HepG2 (cell line): ENCODE measurements around the gene LITAFD. TPM values are rescaled to one million over a fixed set of nuclear protein-coding genes. Genes with fewer than 3 reads are reported as not detected.
A peak's percentile ranks its signal among the peaks of the same experiment; 100 is the strongest.

Experiments used
- AGO1 ChIP-seq: fragments of 200-400 bp; formaldehyde crosslinking; IDR thresholded peaks from 2 replicates; pipeline ENCODE4 v1.6.1; 2017; ENCODE audit warnings: mild to moderate bottlenecking, low read depth, low read length, moderate library complexity; ENCODE audit not compliant: poor library complexity, severe bottlenecking
- ESRRA ChIP-seq: sonication (generic); formaldehyde crosslinking; IDR thresholded peaks from 2 replicates; pipeline ENCODE4 v1.5.1; 2020; ENCODE audit warnings: mild to moderate bottlenecking, low read depth, missing genetic modification reagents
- HES4 ChIP-seq: sonication (generic); formaldehyde crosslinking; IDR thresholded peaks from 2 replicates; pipeline ENCODE4 v1.9.0; 2021; ENCODE audit warnings: mild to moderate bottlenecking, missing genetic modification reagents, borderline replicate concordance
- MAFK ChIP-seq, 2 experiments: IDR thresholded peaks in 1 of 2; conservative IDR thresholded peaks in 1 of 2; 2 replicates each; pipeline ENCODE4 v1.6.1; 2011; ENCODE audit warnings: improper control_type of control experiment in 2 of 2, low read length in 2 of 2
- NFATC3 ChIP-seq: sonication (generic); formaldehyde crosslinking; IDR thresholded peaks from 2 replicates; pipeline ENCODE4 v1.5.1; 2020; ENCODE audit warnings: mild to moderate bottlenecking, missing genetic modification reagents
- RARG ChIP-seq: sonication (generic); formaldehyde crosslinking; IDR thresholded peaks from 2 replicates; pipeline ENCODE4 v1.4.0; 2020; ENCODE audit warnings: low read depth, mild to moderate bottlenecking, missing genetic modification reagents
- RORA ChIP-seq: sonication (generic); formaldehyde crosslinking; IDR thresholded peaks from 2 replicates; pipeline ENCODE4 v1.5.0; 2020; ENCODE audit warnings: mild to moderate bottlenecking, missing genetic modification reagents, moderate library complexity
- SRF ChIP-seq: IDR thresholded peaks from 2 replicates; pipeline ENCODE4 v1.6.1; 2011; ENCODE audit warnings: mild to moderate bottlenecking, low read depth, low read length, moderate library complexity
- TARDBP ChIP-seq: sonication (generic); formaldehyde crosslinking; IDR thresholded peaks from 2 replicates; pipeline ENCODE4 v1.8.0; 2022; ENCODE audit warnings: mild to moderate bottlenecking, missing genetic modification reagents
- TEAD3 ChIP-seq: optimal IDR thresholded peaks from 2 replicates; pipeline ENCODE3; 2016; ENCODE audit warnings: borderline replicate concordance
- TSC22D2 ChIP-seq: sonication (generic); formaldehyde crosslinking; IDR thresholded peaks from 2 replicates; pipeline ENCODE4 v1.5.1; 2020; ENCODE audit warnings: missing genetic modification reagents, mild to moderate bottlenecking, borderline replicate concordance
- YY1 ChIP-seq: IDR thresholded peaks from 2 replicates; pipeline ENCODE4 v1.6.1; 2011; ENCODE audit warnings: low read length, low read depth, moderate library complexity, mild to moderate bottlenecking; ENCODE audit not compliant: insufficient read depth, insufficient replicate concordance
- ZNF24 ChIP-seq: fragments of 450-650 bp; IDR thresholded peaks from 2 replicates; pipeline ENCODE4 v1.6.1; 2017; ENCODE audit warnings: antibody characterized with exemption, mild to moderate bottlenecking
- ZNF264 ChIP-seq: sonication (generic); formaldehyde crosslinking; IDR thresholded peaks from 2 replicates; pipeline ENCODE4 v1.4.0; 2020; ENCODE audit warnings: missing genetic modification reagents
- ZNF331 ChIP-seq: sonication (generic); formaldehyde crosslinking; IDR thresholded peaks from 2 replicates; pipeline ENCODE4 v1.4.0; 2020; ENCODE audit warnings: missing genetic modification reagents
- ZNF713 ChIP-seq: sonication (generic); formaldehyde crosslinking; IDR thresholded peaks from 2 replicates; pipeline ENCODE4 v1.4.0; 2020; ENCODE audit warnings: mild to moderate bottlenecking, missing genetic modification reagents
- ZNF839 ChIP-seq: sonication (generic); formaldehyde crosslinking; IDR thresholded peaks from 2 replicates; pipeline ENCODE4 v1.4.0; 2020; ENCODE audit warnings: missing genetic modification reagents, mild to moderate bottlenecking, borderline replicate concordance
- ZNF841 ChIP-seq: sonication (generic); formaldehyde crosslinking; IDR thresholded peaks from 2 replicates; pipeline ENCODE4 v1.8.1; 2023; ENCODE audit warnings: missing genetic modification reagents, borderline replicate concordance
- polyA plus RNA-seq, 8 experiments: library from polyadenylated mRNA; depleted of rRNA in 3 of 8; stranded (reverse) in 7 of 8; unstranded in 1 of 8; fragments of >200 nt; fragmentation: Illumina TruSeq in 4 of 8; extraction: Trizol in 4 of 8; gene quantifications; 2 replicates each; pipeline versions ENCODE4 v1.2.1 to v1.2.3, GENCODE V29; 2011 to 2016; ENCODE audit warnings: low read depth in 4 of 8, missing spikeins in 1 of 8, mixed read lengths in 1 of 8; ENCODE audit not compliant: insufficient read depth in 1 of 8
- total RNA-seq, 5 experiments: library from RNA; depleted of rRNA; stranded (reverse); fragments of >200 nt; fragmentation: Illumina TruSeq; extraction: Trizol; gene quantifications; 2 replicates each; pipeline ENCODE4 v1.2.3, GENCODE V29; 2016; ENCODE audit warnings: low read depth in 1 of 5
- TF ChIP-seq, protein P1 (sequence below): sonication (generic); formaldehyde crosslinking; IDR thresholded peaks from 2 replicates; pipeline ENCODE4 v1.9.0; 2022; ENCODE audit warnings: missing genetic modification reagents, mild to moderate bottlenecking, borderline replicate concordance
- TF ChIP-seq, protein P2 (sequence below): sonication (generic); formaldehyde crosslinking; IDR thresholded peaks from 2 replicates; pipeline ENCODE4 v1.9.0; 2021; ENCODE audit warnings: missing genetic modification reagents, mild to moderate bottlenecking, borderline replicate concordance
- TF ChIP-seq, protein P3 (sequence below): sonication (generic); formaldehyde crosslinking; conservative IDR thresholded peaks from 2 replicates; pipeline ENCODE4 v1.5.0; 2020; ENCODE audit warnings: missing genetic modification reagents
- TF ChIP-seq, protein P4 (sequence below): sonication (generic); formaldehyde crosslinking; IDR thresholded peaks from 2 replicates; pipeline ENCODE4 v1.8.0; 2022; ENCODE audit warnings: missing genetic modification reagents, mild to moderate bottlenecking, inconsistent platforms, borderline replicate concordance

The LITAFD gene
- total and polyA plus RNA-seq, 2 of the 13 experiments (the other 11 are each of a cell fraction or from before 2014, with no cell fraction given): not detected

DNA sequence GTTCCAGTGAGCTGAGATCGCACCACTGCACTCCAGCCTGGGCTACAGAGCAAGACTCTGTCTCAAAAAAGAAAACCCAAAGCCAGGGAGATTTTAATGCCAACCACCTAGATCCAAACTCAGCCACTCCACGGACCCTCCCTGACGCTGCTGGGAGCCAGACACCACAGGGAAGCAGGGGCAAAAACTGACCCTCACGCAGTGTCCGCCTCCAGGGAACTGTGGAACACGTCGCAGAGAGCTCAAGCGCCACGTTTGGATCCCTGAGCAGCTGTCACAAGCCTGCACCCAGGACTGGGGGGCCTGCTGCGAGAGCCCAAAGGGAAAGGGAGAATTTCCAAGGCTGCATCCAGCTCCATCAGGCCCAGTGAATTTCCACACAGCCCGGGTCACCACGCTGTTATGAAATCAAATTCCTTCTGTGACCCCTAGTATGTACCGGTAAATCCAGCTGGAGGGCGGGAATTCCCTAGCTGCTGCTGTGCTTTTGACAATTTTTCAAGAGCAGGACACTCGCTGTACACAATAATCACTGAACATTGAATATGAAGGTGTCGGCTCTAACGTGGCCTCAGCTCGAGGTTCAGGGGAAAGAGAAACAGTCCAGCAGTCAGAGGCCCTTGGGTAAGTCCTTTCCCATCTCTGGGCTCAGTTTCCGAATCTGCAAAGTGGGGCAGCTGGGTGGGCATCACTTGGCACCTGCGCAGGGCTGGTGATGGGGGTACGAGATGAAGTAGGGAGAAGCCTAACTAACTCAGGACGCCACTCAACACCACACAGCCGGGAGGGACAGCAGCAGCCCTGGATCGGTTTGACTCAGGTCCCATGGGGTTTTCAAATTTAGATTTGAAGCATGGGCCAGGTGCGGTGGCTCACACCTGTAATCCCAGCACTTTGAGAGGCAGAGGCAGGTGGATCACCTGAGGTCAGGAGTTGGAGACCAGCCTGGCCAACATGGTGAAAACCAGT is 22.0 kb upstream of the LITAFD start (continued):
- TF ChIP-seq YY1 (no peak), NFATC3 (CRISPR knock-in tag) (peak; percentile 85; the same call in 1 of the 2 replicates), ESRRA (CRISPR knock-in tag) (peak; percentile 54; the same call in 1 of the 2 replicates), SRF (no peak), RARG (CRISPR knock-in tag) (no peak), ZNF264 (CRISPR knock-in tag) (peak; percentile 89), AGO1 (peak; percentile 90), ZNF841 (CRISPR knock-in tag) (no peak), RORA (CRISPR knock-in tag) (no peak), HES4 (CRISPR knock-in tag) (no peak; the same call in 1 of the 2 replicates), ZNF331 (CRISPR knock-in tag) (peak; percentile 92; the same call in 1 of the 2 replicates), TEAD3 (CRISPR knock-in tag) (peak; percentile 100), MAFK (conservative IDR thresholded peaks at IDR 0.05 in 1 of 2, IDR thresholded peaks at IDR 0.05 in 1 of 2; ENCODE audit: low read length in 2 of 2) (no peak), ZNF839 (CRISPR knock-in tag) (no peak; the same call in 1 of the 2 replicates), TARDBP (CRISPR knock-in tag) (peak; percentile 82), ZNF24 (no peak), ZNF713 (0 out of 2 replicates have a peak, but pooled peaks have one; percentile 82), TSC22D2 (CRISPR knock-in tag) (no peak)
- TF ChIP-seq, protein P1, sequence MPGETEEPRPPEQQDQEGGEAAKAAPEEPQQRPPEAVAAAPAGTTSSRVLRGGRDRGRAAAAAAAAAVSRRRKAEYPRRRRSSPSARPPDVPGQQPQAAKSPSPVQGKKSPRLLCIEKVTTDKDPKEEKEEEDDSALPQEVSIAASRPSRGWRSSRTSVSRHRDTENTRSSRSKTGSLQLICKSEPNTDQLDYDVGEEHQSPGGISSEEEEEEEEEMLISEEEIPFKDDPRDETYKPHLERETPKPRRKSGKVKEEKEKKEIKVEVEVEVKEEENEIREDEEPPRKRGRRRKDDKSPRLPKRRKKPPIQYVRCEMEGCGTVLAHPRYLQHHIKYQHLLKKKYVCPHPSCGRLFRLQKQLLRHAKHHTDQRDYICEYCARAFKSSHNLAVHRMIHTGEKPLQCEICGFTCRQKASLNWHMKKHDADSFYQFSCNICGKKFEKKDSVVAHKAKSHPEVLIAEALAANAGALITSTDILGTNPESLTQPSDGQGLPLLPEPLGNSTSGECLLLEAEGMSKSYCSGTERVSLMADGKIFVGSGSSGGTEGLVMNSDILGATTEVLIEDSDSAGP (CRISPR knock-in tag): peak; percentile 69
- TF ChIP-seq, protein P2, sequence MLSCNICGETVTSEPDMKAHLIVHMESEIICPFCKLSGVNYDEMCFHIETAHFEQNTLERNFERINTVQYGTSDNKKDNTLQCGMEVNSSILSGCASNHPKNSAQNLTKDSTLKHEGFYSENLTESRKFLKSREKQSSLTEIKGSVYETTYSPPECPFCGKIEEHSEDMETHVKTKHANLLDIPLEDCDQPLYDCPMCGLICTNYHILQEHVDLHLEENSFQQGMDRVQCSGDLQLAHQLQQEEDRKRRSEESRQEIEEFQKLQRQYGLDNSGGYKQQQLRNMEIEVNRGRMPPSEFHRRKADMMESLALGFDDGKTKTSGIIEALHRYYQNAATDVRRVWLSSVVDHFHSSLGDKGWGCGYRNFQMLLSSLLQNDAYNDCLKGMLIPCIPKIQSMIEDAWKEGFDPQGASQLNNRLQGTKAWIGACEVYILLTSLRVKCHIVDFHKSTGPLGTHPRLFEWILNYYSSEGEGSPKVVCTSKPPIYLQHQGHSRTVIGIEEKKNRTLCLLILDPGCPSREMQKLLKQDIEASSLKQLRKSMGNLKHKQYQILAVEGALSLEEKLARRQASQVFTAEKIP (CRISPR knock-in tag): no peak
- TF ChIP-seq, protein P3, sequence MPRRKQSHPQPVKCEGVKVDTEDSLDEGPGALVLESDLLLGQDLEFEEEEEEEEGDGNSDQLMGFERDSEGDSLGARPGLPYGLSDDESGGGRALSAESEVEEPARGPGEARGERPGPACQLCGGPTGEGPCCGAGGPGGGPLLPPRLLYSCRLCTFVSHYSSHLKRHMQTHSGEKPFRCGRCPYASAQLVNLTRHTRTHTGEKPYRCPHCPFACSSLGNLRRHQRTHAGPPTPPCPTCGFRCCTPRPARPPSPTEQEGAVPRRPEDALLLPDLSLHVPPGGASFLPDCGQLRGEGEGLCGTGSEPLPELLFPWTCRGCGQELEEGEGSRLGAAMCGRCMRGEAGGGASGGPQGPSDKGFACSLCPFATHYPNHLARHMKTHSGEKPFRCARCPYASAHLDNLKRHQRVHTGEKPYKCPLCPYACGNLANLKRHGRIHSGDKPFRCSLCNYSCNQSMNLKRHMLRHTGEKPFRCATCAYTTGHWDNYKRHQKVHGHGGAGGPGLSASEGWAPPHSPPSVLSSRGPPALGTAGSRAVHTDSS (CRISPR knock-in tag): no peak
- TF ChIP-seq, protein P4, sequence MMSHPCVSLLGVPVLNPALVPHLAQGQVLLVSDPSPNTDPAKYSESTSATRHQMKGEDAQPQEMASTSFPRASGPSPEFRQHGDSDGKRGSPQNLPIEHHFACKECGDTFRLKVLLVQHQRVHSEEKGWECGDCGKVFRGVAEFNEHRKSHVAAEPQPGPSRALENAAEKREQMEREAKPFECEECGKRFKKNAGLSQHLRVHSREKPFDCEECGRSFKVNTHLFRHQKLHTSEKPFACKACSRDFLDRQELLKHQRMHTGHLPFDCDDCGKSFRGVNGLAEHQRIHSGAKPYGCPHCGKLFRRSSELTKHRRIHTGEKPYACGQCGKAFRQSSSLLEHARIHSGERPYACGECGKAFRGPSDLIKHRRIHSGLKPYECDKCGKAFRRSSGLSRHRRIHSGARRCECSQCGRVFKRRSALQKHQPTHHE: peak; percentile 54; the same call in 1 of the 2 replicates
